Left hindlimb (tissue), 1 donor: ENCODE measurements around the gene RNU1-2.
A peak's percentile ranks its signal among the peaks of the same experiment; 100 is the strongest.
"Not testable (repeated sequence)": the region's sequence is repeated elsewhere in the genome, so short reads cannot be mapped to it uniquely, and the experiment has no call there.

Source experiments
- DNase-seq: peaks from one replicate; pipeline ENCODE4 v3.0.0-alpha.2; 2018

Gene RNU1-2

DNA sequence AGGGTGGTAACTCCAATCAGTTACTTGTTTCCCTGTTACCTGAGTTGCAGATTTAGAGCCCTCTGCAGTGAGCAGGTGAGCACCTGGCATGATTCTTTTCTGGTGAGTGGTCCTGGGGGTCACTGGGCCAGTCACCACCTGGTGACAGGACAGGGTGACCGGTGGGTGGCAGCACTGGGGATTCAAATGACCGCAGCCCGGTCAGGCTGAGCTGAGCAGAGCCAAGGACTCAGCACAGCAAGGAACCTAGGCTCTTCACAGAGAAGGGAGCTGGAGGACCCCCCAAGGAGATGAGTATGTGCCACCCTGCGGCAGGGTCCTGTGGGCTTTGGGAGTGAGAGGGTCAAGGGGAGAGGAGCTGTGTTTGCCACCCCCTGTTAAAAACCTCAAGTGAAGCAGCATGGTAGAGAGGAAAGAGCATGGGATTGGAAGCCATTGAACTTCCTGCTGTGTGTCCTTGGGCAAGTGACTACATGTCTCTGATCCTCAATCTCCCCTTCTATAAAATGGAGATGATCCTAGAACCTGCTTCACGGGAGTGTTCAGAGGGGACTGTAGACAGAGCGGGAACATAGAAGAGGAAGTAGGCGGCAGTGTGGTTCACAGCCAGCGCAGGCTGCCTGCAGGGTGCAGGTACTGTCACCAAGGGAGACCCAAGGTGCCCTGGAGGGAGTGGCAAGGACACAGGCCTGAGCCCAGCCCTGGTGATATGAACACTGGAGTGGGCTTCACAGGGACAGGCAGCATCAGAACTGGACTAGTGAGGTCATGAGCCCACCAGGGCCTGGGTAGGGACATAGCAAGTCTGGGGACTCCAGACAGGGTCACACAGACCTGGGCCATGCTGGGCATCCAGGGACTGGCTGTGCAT lies 16.3 kb downstream of the RNU1-2 start:
- not testable (repeated sequence) for DNase-seq

GRCh38 chr1:16912742-16913141 lies 17.0 kb downstream of the RNU1-2 start:
- DNase-seq = not testable (repeated sequence)

DNA sequence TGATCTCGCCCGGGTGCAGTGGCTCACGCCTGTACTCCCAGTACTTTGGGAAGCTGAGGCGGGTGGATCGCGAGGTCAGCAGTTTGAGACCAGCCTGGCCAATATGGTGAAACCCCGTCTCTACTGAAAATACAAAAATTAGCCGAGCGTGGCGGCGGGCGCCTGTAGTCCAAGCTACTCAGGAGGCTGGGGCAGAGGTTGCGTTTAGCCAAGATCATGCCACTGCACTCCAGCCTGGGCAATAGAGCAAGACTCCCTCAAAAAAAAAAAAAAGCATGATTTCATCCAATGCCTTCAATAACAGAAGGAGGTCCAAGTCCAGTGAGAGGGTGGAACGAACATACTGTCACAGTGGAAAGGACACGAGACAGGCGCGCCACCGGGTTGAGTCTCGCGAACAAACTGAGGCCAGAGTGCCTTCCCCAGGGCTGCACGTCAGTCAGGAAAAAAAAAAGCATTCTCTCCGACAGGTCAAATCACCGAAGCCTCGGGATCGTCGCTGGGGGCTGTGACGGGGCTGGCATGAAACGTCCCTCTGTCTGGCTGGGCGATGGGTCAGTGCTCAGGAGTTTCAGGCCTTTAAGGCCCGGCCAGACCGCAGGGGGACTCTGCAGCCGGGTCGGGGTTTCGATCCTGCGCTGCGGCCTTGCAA lies 17.5 kb downstream of the RNU1-2 start:
- no peak for DNase-seq

GRCh38 chr1:16913833-16914662 lies 18.3 kb downstream of the RNU1-2 start:
- peak; percentile 97 for DNase-seq

GRCh38 chr1:16914928-16915626 lies 19.3 kb downstream of the RNU1-2 start:
- DNase-seq = not testable (repeated sequence)

DNA sequence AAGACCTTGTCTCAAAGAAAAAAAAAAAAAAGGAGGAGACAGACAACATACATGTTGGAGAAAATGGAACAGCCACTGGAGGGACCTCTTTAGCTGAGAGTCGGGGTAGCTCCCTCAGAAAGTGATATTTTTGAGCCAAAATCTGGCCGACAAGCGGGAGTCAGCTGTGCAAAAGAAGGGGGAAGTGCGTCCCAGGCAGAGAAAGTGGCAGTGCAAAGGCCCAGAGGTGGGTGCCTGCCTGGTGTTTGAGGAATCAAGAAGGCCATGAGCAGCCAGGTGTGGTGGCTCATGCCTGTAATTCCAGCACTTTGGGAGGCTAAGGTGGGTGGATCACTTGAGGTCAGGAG lies 19.8 kb downstream of the RNU1-2 start:
- DNase-seq = no peak

- not testable (repeated sequence) for DNase-seq
Observed at GRCh38 chr1:16916036-16916880, 20.5 kb downstream of the RNU1-2 start.

GRCh38 chr1:16918371-16918770 lies 22.6 kb downstream of the RNU1-2 start:
- DNase-seq = no peak

DNA sequence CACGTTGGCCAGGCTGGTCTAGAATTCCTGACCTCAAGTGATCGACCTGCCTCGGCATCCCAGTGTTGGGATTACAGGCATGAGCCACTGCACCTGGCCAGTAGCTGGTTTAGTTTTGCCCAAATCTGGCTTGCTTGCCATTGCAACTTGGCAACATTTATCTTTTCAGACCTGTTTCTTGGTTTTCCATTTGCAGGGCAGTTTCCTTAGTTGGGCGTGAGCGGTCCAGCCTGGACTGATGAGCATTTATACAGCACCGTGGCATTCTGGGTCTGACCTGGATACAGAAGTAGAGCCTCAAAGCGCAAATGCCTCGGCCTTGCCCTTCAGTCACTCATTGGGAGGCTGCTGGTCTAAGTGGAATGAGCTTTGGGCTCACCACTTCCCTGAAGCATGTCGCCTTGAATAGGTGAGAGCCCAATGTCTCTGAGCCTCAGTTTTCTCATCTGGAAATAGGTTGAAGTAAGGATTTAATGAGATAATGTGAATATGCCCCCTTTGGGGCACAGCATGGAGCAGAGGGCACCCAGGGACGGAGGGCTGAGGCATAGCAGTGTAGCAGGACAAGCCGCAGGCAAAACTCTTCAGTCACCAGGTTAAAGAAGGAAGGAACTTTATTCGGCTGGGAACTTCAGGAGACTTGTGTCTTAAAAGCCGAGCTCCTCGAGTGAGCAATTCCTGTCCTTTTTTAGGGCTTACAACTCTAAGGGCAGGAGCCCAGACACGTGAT lies 23.3 kb downstream of the RNU1-2 start:
- DNase-seq = not testable (repeated sequence)

GRCh38 chr1:16920951-16921350 lies 25.2 kb downstream of the RNU1-2 start:
- DNase-seq = no peak

- peak; percentile 69 for DNase-seq
Observed at GRCh38 chr1:16921391-16922185, 25.8 kb downstream of the RNU1-2 start, which contains the start of gene CROCC. CROCC (plus strand) TSS chr1:16921931; CDS start chr1:16922019, 88 bp downstream.

GRCh38 chr1:16922466-16922865 lies 26.7 kb downstream of the RNU1-2 start:
- no peak for DNase-seq

- DNase-seq = no peak
Observed at GRCh38 chr1:16922885-16923431, 27.2 kb downstream of the RNU1-2 start.

DNA sequence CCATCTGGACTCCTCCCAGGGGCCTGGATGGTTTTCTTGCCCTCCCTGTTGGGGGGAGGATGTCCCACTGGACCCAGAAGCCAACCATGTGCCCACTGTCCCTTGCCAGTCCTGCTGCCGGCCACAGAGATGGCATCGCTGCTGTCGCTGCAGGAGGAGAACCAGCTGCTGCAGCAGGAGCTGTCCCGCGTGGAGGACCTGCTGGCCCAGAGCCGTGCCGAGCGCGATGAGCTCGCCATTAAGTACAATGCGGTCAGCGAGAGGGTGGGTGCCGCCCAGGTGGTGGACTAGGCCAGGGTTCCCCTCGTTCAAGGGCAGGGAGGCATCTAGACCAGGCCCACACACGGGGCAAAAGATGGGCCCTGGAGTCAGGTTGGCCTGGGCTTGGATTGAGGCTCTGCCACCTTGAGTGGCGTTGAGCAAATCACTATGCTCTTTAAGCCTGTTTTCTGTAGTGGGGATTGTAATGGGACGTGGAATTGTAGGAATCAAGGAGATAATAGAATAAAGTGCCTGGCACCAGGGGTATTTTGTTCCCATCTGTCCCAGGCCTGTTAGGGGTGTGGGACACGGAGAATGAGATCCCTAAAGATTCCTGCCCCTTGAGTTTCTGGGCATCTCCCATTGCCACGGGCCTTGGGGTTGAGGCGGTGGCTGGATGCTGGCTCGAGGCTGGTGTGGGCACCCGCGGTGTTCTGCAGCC lies 28.6 kb downstream of the RNU1-2 start:
- no peak for DNase-seq

DNA sequence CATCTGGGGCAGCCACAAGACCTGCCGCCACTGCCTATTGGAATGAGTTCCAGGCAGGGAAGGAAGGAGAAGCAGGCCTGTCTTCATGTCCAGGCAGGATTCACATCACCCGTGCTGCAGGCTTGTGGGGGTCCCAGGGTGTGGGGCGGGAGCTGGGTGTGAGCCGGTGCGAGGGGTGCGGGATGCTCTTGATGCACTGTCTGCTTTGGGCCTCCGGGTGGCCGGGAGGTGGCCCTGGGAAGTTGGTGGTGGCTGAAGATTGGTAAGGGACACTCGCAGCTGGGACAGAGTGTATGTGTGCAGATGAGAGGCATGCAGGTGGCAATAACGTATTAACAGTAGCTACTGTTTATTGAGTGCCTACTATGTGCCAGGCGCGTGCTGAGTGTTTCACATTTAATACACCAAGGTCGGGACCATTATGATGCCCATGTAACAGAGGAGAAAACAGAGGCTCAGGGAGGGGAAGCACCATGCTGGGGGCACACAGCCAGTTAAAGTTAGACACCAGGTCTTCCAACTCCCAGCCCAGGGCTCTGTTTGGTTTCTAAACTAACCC lies 29.2 kb downstream of the RNU1-2 start:
- no peak for DNase-seq

- peak; percentile 36 for DNase-seq
Observed at GRCh38 chr1:16925635-16926490, 30.1 kb downstream of the RNU1-2 start.

DNA sequence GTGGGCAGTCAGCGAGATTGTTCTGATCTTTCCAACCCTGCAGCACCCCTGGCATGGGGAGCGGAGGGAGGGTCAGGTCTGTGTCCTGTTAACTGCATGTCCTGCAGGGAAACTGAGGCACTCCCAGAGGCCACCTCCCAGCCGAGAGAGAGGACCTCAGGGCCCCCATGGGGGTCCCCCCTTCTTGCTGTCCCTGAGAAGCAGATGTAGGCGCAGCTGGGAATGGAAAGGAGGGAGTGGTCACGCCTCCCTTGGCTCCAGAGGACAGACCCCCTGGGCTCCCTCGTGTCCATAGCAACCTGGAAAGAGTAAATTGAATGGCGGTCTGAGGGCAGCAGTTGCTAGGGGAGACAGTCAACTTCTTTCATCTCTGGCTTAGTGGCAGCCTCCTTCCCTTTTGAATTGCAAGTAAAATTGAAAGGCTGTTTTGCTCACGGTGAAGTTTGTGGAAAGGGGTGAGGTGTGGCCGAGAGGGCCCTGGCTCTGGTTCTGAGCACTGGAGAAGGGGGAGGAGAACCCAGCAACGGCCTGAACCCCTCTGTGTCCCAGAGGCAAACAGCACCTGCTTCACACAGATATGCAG lies 30.8 kb downstream of the RNU1-2 start:
- DNase-seq = peak; percentile 52
